Cardiac septum (tissue), 1 donor: ENCODE data around the gene CS. TPM values are rescaled to one million over a fixed set of nuclear protein-coding genes. Genes with fewer than 3 reads are reported as not detected.
"Not testable (repeated sequence)": the region's sequence is repeated elsewhere in the genome, so short reads cannot be mapped to it uniquely, and the experiment has no call there.

Source experiments
- DNase-seq: peaks from one replicate; pipeline ENCODE4 v3.0.0-alpha.2; 2020; ENCODE audit warnings: low spot score
- intact Hi-C: fragments of 100-400 bp; cut with DNase I; formaldehyde crosslinking; loops from one replicate; pipeline ENCODE4 v1.14.0; 2022
- long read RNA-seq: library from polyadenylated mRNA; unstranded; transcript quantifications from one replicate; pipeline ENCODE4 v2.0.0, GENCODE V29; 2021
- total RNA-seq: library from RNA; stranded (reverse); fragmentation: NEBNext Ultra II Directional; extraction: Animal tissue kit (Norgen Biotek cat#: 25700); gene quantifications from one replicate; pipeline ENCODE4 v1.2.1, GENCODE V29; 2021
- donor health status: DM: no; HTN: no; CAD: no.

Gene CS
- 570 TPM for total RNA-seq
- long read RNA-seq, transcript CS-201 (11 exons, 2,975 nt) = major isoform, 544 of 721 reads
- long read RNA-seq, transcript CS-212 (12 exons, 3,057 nt) = minor isoform, 9 of 721 reads
- long read RNA-seq, partial matches to known transcripts = 129 of 721 reads
- long read RNA-seq, other reads (novel, unspliced or antisense) = 39 of 721 reads

GRCh38 chr12:56299853-56300643 is at the start of gene CS:
CS (minus strand) TSS chr12:56300330; CDS start chr12:56300201, 129 bp downstream.
- peak; percentile 100 for DNase-seq
- intact Hi-C loops = loop anchor here (2.0 kb wide), 1 partner anchor 33 kb away; the partner anchor contains the start of gene COQ10A

- no peak for DNase-seq
- intact Hi-C loops = no loop called here
Observed at GRCh38 chr12:56348776-56349175, 48.6 kb upstream of the CS start.

- DNase-seq, intact Hi-C loops: not testable (repeated sequence)
Observed at GRCh38 chr12:56347255-56347654, 47.1 kb upstream of the CS start.

- intact Hi-C loops = no loop called here
- DNase-seq = no peak
Observed at GRCh38 chr12:56346675-56347074, 46.5 kb upstream of the CS start.

- DNase-seq, intact Hi-C loops: not testable (repeated sequence)
Observed at GRCh38 chr12:56342290-56342689, 42.2 kb upstream of the CS start.

GRCh38 chr12:56341616-56342015 is 41.5 kb upstream of the CS start:
- intact Hi-C loops = no loop called here
- no peak for DNase-seq

- intact Hi-C loops = no loop called here
- no peak for DNase-seq
Observed at GRCh38 chr12:56339158-56339422, 39.0 kb upstream of the CS start.

- intact Hi-C loops = no loop called here
- no peak for DNase-seq
Observed at GRCh38 chr12:56338308-56339157, 38.4 kb upstream of the CS start, which contains the start of gene IL23A. IL23A (plus strand) TSS chr12:56338884; CDS start chr12:56339045, 161 bp downstream.

GRCh38 chr12:56337753-56338251 is 37.7 kb upstream of the CS start:
- intact Hi-C loops = no loop called here
- DNase-seq = no peak

- DNase-seq = no peak
- intact Hi-C loops = no loop called here
Observed at GRCh38 chr12:56336361-56337167, 36.4 kb upstream of the CS start.

- intact Hi-C loops = loop anchor here (2.0 kb wide), 1 partner anchor 25 kb away; the partner anchor contains the start of gene STAT2
Observed at GRCh38 chr12:56335527-56335926, 35.4 kb upstream of the CS start.

GRCh38 chr12:56334490-56334793 is 34.3 kb upstream of the CS start:
- DNase-seq = no peak
- intact Hi-C loops = loop anchor here (2.0 kb wide), 1 partner anchor 26 kb away; the partner anchor contains the start of gene STAT2

More at GRCh38 chr12:56335527-56335926, 35.4 kb upstream of the CS start:
- DNase-seq = not testable (repeated sequence)

- DNase-seq = peak; percentile 96
- intact Hi-C loops = loop anchor here (2.0 kb wide), 1 partner anchor 27 kb away; the partner anchor contains the start of gene STAT2
Observed at GRCh38 chr12:56333679-56334489, 33.8 kb upstream of the CS start, which contains the start of gene PAN2. PAN2 (minus strand) TSS chr12:56334000; CDS start chr12:56333094, 906 bp downstream.

- intact Hi-C loops = no loop called here
- no peak for DNase-seq
Observed at GRCh38 chr12:56333197-56333678, 33.1 kb upstream of the CS start.

GRCh38 chr12:56332512-56333196 is 32.5 kb upstream of the CS start:
- intact Hi-C loops = no loop called here
- DNase-seq = no peak

- intact Hi-C loops = no loop called here
Observed at GRCh38 chr12:56330936-56331490, 30.9 kb upstream of the CS start.

GRCh38 chr12:56326533-56326932 is 26.4 kb upstream of the CS start:
- intact Hi-C loops = loop anchor here (10.0 kb wide), 1 partner anchor 288 kb away; no protein-coding TSS in a partner anchor
- no peak for DNase-seq

More at GRCh38 chr12:56330936-56331490, 30.9 kb upstream of the CS start:
- DNase-seq = no peak
